H9 (cell line): ENCODE data around the gene ANKRD13A. TPM values are rescaled to one million over a fixed set of nuclear protein-coding genes. Genes with fewer than 3 reads are reported as not detected.

Experiments used
- DNase-seq: peaks from one replicate; pipeline ENCODE4 v3.0.0-alpha.2; 2017
- H2AFZ ChIP-seq: one replicate; pipeline ENCODE4 v1.6.1; 2013; ENCODE audit warnings: mild to moderate bottlenecking, low read length, control low read depth, moderate library complexity
- H2AK5ac ChIP-seq: 2 replicates; pipeline ENCODE4 v1.6.1; 2013; ENCODE audit warnings: low read length, control low read depth, mixed read lengths; ENCODE audit not compliant: insufficient read length
- H2BK120ac ChIP-seq: one replicate; pipeline ENCODE4 v1.6.1; 2013; ENCODE audit warnings: low read depth, mild to moderate bottlenecking, low read length, control low read depth, inconsistent platforms; ENCODE audit not compliant: poor library complexity, severe bottlenecking
- H2BK12ac ChIP-seq: 2 replicates; pipeline ENCODE4 v1.6.1; 2013; ENCODE audit warnings: low read length, control low read depth, mixed read lengths, low read depth; ENCODE audit not compliant: insufficient read length
- H2BK15ac ChIP-seq: 2 replicates; pipeline ENCODE4 v1.6.1; 2013; ENCODE audit warnings: low read depth, low read length, control low read depth
- H2BK20ac ChIP-seq: one replicate; pipeline ENCODE4 v1.6.1; 2013; ENCODE audit warnings: low read depth, mild to moderate bottlenecking, low read length, control low read depth, inconsistent platforms; ENCODE audit not compliant: poor library complexity, severe bottlenecking
- H2BK5ac ChIP-seq: 2 replicates; pipeline ENCODE4 v1.6.1; 2013; ENCODE audit warnings: low read length, control low read depth, mixed read lengths; ENCODE audit not compliant: insufficient read length
- H3K14ac ChIP-seq: 2 replicates; pipeline ENCODE4 v1.6.1; 2013; ENCODE audit warnings: low read length, control low read depth; ENCODE audit not compliant: insufficient read depth
- H3K18ac ChIP-seq: 2 replicates; pipeline ENCODE4 v1.6.1; 2013; ENCODE audit warnings: low read depth, mild to moderate bottlenecking, mixed read lengths, low read length, control low read depth; ENCODE audit not compliant: insufficient read length
- H3K23ac ChIP-seq: 2 replicates; pipeline ENCODE4 v1.6.1; 2013; ENCODE audit warnings: low read length, control low read depth, mixed read lengths, low read depth; ENCODE audit not compliant: insufficient read length
- H3K23me2 ChIP-seq: 2 replicates; pipeline ENCODE4 v1.6.1; 2013; ENCODE audit warnings: low read depth, mild to moderate bottlenecking, mixed read lengths, low read length, control low read depth; ENCODE audit not compliant: insufficient read length, poor library complexity, severe bottlenecking
- H3K27ac ChIP-seq: 2 replicates; pipeline ENCODE4 v1.5.1; 2013; ENCODE audit warnings: low read length, control low read depth, mixed read lengths, low read depth; ENCODE audit not compliant: insufficient read length
- H3K27me3 ChIP-seq: 2 replicates; pipeline ENCODE4 v1.6.1; 2013; ENCODE audit warnings: low read length, control low read depth, inconsistent platforms; ENCODE audit not compliant: insufficient read depth
- H3K4ac ChIP-seq: 2 replicates; pipeline ENCODE4 v1.6.1; 2013; ENCODE audit warnings: low read depth, mild to moderate bottlenecking, control low read depth, inconsistent platforms, low read length, moderate library complexity
- H3K4me1 ChIP-seq: 2 replicates; pipeline ENCODE4 v1.6.1; 2013; ENCODE audit warnings: low read length, control low read depth, inconsistent platforms; ENCODE audit not compliant: insufficient read depth
- H3K4me2 ChIP-seq: 2 replicates; pipeline ENCODE4 v1.6.1; 2013; ENCODE audit warnings: low read length, control low read depth, mixed read lengths; ENCODE audit not compliant: insufficient read length, insufficient read depth
- H3K56ac ChIP-seq: 2 replicates; pipeline ENCODE4 v1.6.1; 2013; ENCODE audit warnings: low read depth, mild to moderate bottlenecking, mixed read lengths, low read length, control low read depth; ENCODE audit not compliant: insufficient read length
- H3K79me1 ChIP-seq: 2 replicates; pipeline ENCODE4 v1.6.1; 2013; ENCODE audit warnings: low read depth, mild to moderate bottlenecking, moderate library complexity, low read length, control low read depth, inconsistent platforms; ENCODE audit not compliant: insufficient read depth, poor library complexity, severe bottlenecking
- H3K79me2 ChIP-seq: 2 replicates; pipeline ENCODE4 v1.6.1; 2013; ENCODE audit warnings: low read length, control low read depth, inconsistent platforms; ENCODE audit not compliant: insufficient read depth
- H3K9ac ChIP-seq: 2 replicates; pipeline ENCODE4 v1.6.1; 2013; ENCODE audit warnings: low read length, control low read depth, mixed read lengths; ENCODE audit not compliant: insufficient read length; ENCODE audit errors: extremely low read depth
- H3K9me3 ChIP-seq: one replicate; pipeline ENCODE4 v1.6.1; 2013; ENCODE audit warnings: low read depth, low read length, inconsistent platforms; ENCODE audit not compliant: control insufficient read depth
- H3T11ph ChIP-seq: one replicate; pipeline ENCODE4 v1.6.1; 2013; ENCODE audit warnings: mild to moderate bottlenecking, low read length, control low read depth, inconsistent platforms
- H4K20me1 ChIP-seq: one replicate; pipeline ENCODE4 v1.6.1; 2013; ENCODE audit not compliant: control insufficient read depth, insufficient read length, insufficient read depth
- H4K5ac ChIP-seq: 2 replicates; pipeline ENCODE4 v1.6.1; 2013; ENCODE audit warnings: low read depth, mild to moderate bottlenecking, mixed read lengths, low read length, control low read depth; ENCODE audit not compliant: insufficient read length
- H4K8ac ChIP-seq: replicated peaks from 2 replicates; pipeline ENCODE4 v1.6.1; 2013; ENCODE audit warnings: low read length, control low read depth, mixed read lengths, low read depth; ENCODE audit not compliant: insufficient read length
- H4K91ac ChIP-seq: 2 replicates; pipeline ENCODE4 v1.6.1; 2013; ENCODE audit warnings: low read depth, mild to moderate bottlenecking, moderate library complexity, mixed read lengths, low read length, control low read depth; ENCODE audit not compliant: insufficient read length
- H3K27ac Mint-ChIP-seq, 3 experiments: 2 replicates in 2 of 3; 3 replicates in 1 of 3; pipeline ENCODE4 v1.8.0; 2020 to 2021; ENCODE audit warnings: mixed read lengths in 3 of 3, mild to moderate bottlenecking in 1 of 3, moderate library complexity in 1 of 3
- H3K27me3 Mint-ChIP-seq: 2 replicates; pipeline ENCODE4 v1.8.0; 2021; ENCODE audit warnings: low read depth, mild to moderate bottlenecking, moderate library complexity, mixed read lengths
- H3K36me3 Mint-ChIP-seq, 3 experiments: 2 replicates in 2 of 3; 3 replicates in 1 of 3; pipeline ENCODE4 v1.8.0; 2020 to 2021; ENCODE audit warnings: low read depth in 3 of 3, mixed read lengths in 3 of 3; ENCODE audit not compliant: insufficient read depth in 1 of 3
- H3K4me1 Mint-ChIP-seq, 2 experiments: 2 replicates each; pipeline ENCODE4 v1.8.0; 2020; ENCODE audit warnings: mixed read lengths in 2 of 2
- H3K4me3 Mint-ChIP-seq, 2 experiments: 2 replicates in 1 of 2; 3 replicates in 1 of 2; pipeline ENCODE4 v1.8.0; 2020 to 2021; ENCODE audit warnings: mild to moderate bottlenecking in 2 of 2, mixed read lengths in 2 of 2, moderate library complexity in 1 of 2
- H3K9me3 Mint-ChIP-seq, 2 experiments: 2 replicates in 1 of 2; 3 replicates in 1 of 2; pipeline ENCODE4 v1.8.0; 2020; ENCODE audit warnings: mild to moderate bottlenecking in 2 of 2, mixed read lengths in 2 of 2, moderate library complexity in 1 of 2
- WGBS: extraction: QIAGEN DNeasy Blood & Tissue Kit; methylation state at CpG from one replicate; pipeline ENCODE4 v1.1.7; 2013; ENCODE audit warnings: missing lambda C conversion rate, low lambda C conversion rate, mixed read lengths; ENCODE audit not compliant: insufficient read length; ENCODE audit errors: extremely low coverage; 5-methylcytosine and 5-hydroxymethylcytosine counted together
- total RNA-seq: library from RNA; stranded (reverse); gene quantifications from 2 replicates; pipeline ENCODE4 v1.2.1, GENCODE V29; 2021
- TF ChIP-seq, protein P1 (sequence below): fragments of 200-600 bp; sonication (generic); conservative IDR thresholded peaks from 3 replicates; pipeline ENCODE4 v1.8.0; 2021; ENCODE audit warnings: antibody characterized with exemption, mild to moderate bottlenecking

The ANKRD13A gene
- total RNA-seq, 1 experiment from 2014 or later = 18.0 TPM

GRCh38 chr12:110033888-110034287 lies 34.7 kb downstream of the ANKRD13A start:
- Histone ChIP-seq H2AK5ac (no peak overlapping the region), H3K23ac (no peak overlapping the region), H3K4me2 (no peak overlapping the region), H3K4ac (no peak overlapping the region), H4K8ac (no peak overlapping the region), H3K9ac (no peak overlapping the region), H4K91ac (no peak overlapping the region), H3K9me3 (no peaks in the 10 kb centered on the region), H2AFZ (no peak overlapping the region), H2BK5ac (no peak overlapping the region), H3K27ac (no peak overlapping the region), H3K27me3 (no peaks in the 10 kb centered on the region), H3K56ac (no peak overlapping the region), H2BK12ac (no peak overlapping the region), H3K14ac (no peak overlapping the region), H3K18ac (no peak overlapping the region), H3T11ph (no peak overlapping the region), H3K4me1 (no peaks in the 10 kb centered on the region), H3K79me2 (no peaks in the 10 kb centered on the region), H2BK15ac (no peak overlapping the region), H2BK20ac (no peak overlapping the region), H4K20me1 (no peaks in the 10 kb centered on the region), H4K5ac (no peak overlapping the region), H2BK120ac (no peak overlapping the region), H3K79me1 (no peaks in the 10 kb centered on the region), H3K23me2 (no peaks in the 10 kb centered on the region)
- Mint-ChIP-seq H3K36me3 (peaks cover 4 to 17% (median 16%) of the 10 kb centered on the region in 3 experiments; a peak in 5 of 7 replicates), H3K9me3 (no peaks in the 10 kb centered on the region; a peak in 1 of 5 replicates), H3K4me3 (no peak overlapping the region), H3K27ac (no peak overlapping the region; a peak in 1 of 7 replicates), H3K27me3 (no peaks in the 10 kb centered on the region), H3K4me1 (peaks cover 10% of the 10 kb centered on the region in 2 experiments)
- DNase-seq = no peak
- TF ChIP-seq, protein P1, sequence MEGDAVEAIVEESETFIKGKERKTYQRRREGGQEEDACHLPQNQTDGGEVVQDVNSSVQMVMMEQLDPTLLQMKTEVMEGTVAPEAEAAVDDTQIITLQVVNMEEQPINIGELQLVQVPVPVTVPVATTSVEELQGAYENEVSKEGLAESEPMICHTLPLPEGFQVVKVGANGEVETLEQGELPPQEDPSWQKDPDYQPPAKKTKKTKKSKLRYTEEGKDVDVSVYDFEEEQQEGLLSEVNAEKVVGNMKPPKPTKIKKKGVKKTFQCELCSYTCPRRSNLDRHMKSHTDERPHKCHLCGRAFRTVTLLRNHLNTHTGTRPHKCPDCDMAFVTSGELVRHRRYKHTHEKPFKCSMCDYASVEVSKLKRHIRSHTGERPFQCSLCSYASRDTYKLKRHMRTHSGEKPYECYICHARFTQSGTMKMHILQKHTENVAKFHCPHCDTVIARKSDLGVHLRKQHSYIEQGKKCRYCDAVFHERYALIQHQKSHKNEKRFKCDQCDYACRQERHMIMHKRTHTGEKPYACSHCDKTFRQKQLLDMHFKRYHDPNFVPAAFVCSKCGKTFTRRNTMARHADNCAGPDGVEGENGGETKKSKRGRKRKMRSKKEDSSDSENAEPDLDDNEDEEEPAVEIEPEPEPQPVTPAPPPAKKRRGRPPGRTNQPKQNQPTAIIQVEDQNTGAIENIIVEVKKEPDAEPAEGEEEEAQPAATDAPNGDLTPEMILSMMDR = no peak
- WGBS = no CpG with 5 or more reads among the region's 3 CpGs
